GM18873 (cell line): ENCODE data around the gene YIF1A.
"Not testable (repeated sequence)": the region's sequence is repeated elsewhere in the genome, so short reads cannot be mapped to it uniquely, and the experiment has no call there.

Experiments
- ATAC-seq: cut with Tn5 transposase; IDR thresholded peaks from one replicate; pipeline ENCODE4 v1.9.1; 2021; ENCODE audit warnings: mild to moderate bottlenecking, moderate library complexity, moderate number of reproducible peaks; ENCODE audit not compliant: unreplicated experiment, low FRiP score

YIF1A gene

DNA sequence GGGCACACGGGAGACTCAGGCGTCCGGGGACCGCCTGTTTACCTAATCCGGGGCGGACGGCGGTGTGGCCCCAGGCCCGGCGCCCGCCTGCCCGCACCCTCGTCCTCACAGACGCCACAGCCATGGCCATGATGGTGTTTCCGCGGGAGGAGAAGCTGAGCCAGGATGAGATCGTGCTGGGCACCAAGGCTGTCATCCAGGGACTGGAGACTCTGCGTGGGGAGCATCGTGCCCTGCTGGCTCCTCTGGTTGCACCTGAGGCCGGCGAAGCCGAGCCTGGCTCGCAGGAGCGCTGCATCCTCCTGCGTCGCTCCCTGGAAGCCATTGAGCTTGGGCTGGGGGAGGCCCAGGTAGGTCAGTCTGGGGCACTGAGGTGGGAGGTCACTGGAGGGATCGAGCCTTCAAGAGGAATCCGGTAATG, 30.5 kb downstream of the YIF1A start:
- peak; percentile 4 for ATAC-seq

- ATAC-seq: not testable (repeated sequence)
Measured at GRCh38 chr11:66253081-66253480, 35.9 kb downstream of the YIF1A start.

- ATAC-seq: no peak
Measured at GRCh38 chr11:66251809-66252208, 37.1 kb downstream of the YIF1A start.

GRCh38 chr11:66248903-66249302, 40.0 kb downstream of the YIF1A start:
- ATAC-seq: no peak

DNA sequence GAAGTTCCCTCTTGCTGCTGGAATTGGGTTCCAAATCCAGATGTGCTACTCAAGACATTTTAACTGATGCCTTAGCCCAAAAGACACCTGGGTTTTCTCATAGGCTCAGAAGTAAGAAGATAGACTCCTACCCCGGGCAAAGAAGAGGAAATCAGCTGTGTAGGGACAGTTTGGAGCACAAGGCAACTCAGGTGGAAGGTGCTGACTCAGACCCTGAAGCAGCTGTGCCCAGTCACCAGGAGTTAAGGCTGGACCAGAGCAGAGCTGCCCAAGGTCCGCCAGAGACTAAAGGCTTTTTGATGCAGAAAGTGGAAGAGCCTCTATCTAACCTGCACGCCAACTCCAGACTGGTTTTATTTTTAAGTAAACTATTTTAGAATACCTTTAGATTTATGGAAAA, 41.1 kb downstream of the YIF1A start:
- no peak for ATAC-seq

DNA sequence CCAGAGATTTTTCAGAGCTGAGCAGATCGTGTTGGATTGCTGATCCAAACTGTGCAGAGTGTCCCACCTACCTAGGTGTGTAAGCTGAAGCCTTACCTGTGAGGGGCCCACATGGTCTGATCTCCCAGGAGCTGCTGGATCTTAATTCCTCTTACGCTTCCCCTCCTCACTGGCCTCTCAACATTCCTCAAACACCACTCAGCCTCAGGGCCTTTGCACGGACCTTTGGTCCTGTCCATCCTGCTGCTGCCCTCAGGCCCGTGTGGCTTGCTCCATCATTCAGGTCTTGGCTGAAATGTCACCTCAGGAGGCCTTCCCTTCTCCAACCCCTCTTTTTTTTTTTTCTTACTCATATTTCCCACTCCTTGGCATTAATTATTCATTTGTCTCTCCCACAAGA, 41.6 kb downstream of the YIF1A start:
- ATAC-seq: no peak

DNA sequence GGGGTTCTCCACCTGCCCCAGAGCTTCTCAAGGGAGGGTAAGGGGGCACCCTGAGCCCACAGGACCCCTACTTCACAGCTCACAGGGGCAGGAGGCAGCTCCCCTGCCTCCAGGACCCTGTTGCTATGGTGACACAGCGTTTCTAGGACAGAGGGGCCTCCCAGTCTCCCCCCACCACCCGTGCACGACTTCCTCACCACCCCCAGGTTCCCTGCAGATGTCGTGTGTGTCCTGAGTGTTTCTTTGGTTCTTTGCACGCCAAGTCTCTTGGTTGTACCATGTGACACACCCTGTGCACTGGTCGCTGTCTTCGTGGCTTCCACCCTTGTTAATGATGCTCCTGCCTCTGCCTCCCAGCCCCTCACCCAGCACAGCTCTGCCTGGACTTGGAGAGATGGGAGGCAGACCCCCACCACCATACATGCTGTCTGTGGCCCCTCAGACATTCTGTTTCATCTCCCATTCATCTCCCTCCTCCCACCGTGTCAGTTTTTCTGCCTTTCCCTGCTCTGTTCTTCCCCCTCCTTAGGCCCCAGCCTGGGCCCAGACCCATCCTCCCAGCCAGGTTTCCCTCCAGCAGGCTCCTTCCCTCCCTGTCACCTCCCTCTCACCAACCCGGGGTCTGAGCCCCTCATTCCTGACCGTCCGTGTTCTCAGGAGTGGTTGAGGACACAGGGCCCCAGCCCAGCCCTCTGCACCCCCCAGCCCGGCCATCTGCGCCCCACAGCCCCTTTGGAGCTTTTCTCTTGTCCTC, 45.0 kb downstream of the YIF1A start:
- ATAC-seq: no peak

GRCh38 chr11:66242095-66242765, 46.7 kb downstream of the YIF1A start:
- no peak for ATAC-seq

DNA sequence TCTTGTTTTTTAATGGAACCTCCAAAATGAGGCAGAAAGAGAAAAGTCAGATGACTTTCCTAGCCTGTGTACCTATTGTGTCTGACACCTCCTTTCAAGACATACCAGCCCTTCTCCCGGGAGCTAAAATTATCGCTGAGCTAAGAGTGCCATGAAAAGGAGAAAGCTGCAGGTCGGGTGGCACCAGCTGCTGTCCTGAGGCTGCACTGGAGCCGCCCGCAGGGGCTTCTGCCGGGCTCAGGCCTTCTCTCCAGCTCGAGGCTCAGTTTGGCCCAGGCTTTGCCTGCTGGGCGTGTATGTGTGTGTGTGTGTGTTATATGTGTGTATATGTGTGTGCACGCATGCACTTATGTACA, 48.2 kb downstream of the YIF1A start:
- no peak for ATAC-seq

DNA sequence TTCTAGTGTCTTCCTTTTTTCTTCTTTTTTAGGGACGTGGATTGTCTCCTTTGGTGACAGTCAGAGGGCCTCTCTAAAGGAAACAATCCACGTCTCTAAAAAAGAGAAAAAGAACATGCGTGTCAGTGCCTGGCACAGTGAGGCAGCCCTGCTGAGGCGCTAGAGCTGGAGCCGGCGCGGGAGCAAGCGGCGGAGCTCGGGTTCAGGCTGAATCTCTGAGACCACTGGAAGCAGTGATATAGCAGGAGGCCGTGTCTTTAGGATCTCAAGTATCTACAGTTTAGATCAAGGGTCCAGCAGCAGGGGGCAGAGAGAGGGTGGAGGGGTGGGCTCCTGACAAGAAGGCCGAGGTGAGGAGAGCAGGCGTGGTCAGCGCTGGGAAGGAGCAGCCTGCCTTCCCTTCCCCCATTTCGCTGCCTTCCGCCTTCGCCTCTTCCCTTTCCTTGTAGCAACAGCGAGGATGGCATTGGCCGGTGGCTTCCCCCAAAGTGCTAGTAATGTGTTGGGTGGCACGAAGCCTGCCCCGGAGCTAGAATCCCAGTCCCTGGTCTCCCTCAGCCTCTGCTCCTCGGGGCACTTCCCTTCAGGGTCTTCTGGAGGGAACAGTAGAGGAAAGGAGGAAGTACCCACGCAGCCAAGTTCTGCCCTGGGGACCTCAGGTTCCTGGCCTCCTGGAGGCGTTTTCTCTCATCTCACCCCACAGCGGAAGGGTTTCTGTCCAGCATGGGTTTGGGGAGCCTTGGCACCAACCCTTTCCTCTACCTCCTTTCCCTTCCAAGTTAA, 48.8 kb downstream of the YIF1A start:
- ATAC-seq: no peak

DNA sequence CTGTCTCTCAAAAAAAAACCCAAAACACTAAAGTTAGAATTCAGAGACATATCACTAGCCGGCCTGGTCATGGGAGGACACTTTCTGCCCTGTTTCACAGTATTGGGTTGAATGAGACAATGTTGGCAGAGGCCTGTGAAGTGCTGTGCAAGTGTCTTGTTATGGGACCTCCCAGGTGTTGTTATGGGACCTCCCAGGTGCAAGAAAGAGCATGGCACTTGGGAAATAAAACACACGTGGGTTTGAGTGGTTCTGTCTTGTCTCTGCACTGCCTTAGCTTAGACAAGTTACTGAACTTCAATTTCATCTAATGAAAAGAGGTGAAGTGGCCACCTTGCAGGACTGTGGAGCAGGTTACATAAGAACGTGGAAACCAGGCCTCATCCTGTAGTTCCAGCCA, 49.4 kb downstream of the YIF1A start:
- no peak for ATAC-seq

- ATAC-seq: no peak
Measured at GRCh38 chr11:66238786-66239413, 50.0 kb downstream of the YIF1A start.

DNA sequence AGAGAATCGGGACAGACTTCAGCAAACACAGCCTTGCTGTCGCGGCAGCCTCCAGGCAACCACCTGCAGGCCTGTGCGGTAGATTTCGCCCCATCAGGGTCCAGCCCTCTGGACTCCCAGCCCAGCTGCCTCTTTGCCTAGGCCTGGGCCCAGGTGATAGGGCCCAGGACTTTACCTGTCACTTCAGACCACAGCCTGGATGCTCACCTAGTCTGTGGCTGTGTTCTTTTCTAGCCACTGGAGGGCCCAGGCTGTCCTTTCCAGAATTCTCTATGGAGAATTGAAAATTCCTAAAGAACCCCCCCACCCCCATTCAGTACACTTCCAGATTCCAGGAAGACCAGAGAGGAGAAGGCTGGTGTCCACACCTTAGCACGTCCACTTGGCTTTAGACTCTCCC, 51.1 kb downstream of the YIF1A start:
- no peak for ATAC-seq

GRCh38 chr11:66235141-66235540, 53.8 kb downstream of the YIF1A start:
- no peak for ATAC-seq
